Coronary artery (tissue), 2 donors: ENCODE measurements around the gene PKD2L1.

Experiments used
- DNase-seq: peaks from one replicate; pipeline ENCODE4 v3.0.0-alpha.2; 2017; ENCODE audit warnings: low spot score
- H3K27ac ChIP-seq, 2 donors: fragments of 200-600 bp; sonication (generic); one replicate each; pipeline ENCODE4 v1.5.1; 2016 to 2019
- H3K4me3 ChIP-seq: fragments of 200-600 bp; sonication (generic); 2 replicates; pipeline ENCODE4 v1.5.1; 2016; ENCODE audit warnings: mild to moderate bottlenecking, moderate library complexity
- TF ChIP-seq, protein P1 (sequence below): fragments of 200-600 bp; sonication (generic); IDR thresholded peaks from one replicate; pipeline ENCODE4 v1.5.1; 2019; ENCODE audit warnings: antibody characterized with exemption

The PKD2L1 gene

DNA sequence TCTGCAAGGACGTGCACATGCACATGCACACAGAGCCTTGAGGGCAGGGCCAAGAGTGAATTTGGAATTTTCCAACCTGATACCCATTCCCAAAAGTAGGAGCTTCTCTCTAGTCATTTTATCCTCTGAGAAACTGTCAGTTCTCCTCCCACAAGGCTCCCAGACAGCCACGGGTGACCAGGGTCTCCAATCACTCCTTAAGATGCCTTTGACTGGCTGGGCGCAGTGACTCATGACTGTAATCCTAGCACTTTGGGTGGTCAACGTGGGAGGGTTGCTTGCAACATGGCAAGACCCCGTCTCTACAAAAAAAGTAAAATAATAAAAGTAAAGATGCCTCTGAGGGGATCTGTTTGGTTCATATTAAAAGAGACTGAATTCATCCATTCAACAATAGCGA lies 30.2 kb upstream of the PKD2L1 start:
- Histone ChIP-seq H3K27ac (no peak overlapping the region), H3K4me3 (no peak overlapping the region)
- TF ChIP-seq, protein P1, sequence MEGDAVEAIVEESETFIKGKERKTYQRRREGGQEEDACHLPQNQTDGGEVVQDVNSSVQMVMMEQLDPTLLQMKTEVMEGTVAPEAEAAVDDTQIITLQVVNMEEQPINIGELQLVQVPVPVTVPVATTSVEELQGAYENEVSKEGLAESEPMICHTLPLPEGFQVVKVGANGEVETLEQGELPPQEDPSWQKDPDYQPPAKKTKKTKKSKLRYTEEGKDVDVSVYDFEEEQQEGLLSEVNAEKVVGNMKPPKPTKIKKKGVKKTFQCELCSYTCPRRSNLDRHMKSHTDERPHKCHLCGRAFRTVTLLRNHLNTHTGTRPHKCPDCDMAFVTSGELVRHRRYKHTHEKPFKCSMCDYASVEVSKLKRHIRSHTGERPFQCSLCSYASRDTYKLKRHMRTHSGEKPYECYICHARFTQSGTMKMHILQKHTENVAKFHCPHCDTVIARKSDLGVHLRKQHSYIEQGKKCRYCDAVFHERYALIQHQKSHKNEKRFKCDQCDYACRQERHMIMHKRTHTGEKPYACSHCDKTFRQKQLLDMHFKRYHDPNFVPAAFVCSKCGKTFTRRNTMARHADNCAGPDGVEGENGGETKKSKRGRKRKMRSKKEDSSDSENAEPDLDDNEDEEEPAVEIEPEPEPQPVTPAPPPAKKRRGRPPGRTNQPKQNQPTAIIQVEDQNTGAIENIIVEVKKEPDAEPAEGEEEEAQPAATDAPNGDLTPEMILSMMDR: no peak
- DNase-seq: no peak

DNA sequence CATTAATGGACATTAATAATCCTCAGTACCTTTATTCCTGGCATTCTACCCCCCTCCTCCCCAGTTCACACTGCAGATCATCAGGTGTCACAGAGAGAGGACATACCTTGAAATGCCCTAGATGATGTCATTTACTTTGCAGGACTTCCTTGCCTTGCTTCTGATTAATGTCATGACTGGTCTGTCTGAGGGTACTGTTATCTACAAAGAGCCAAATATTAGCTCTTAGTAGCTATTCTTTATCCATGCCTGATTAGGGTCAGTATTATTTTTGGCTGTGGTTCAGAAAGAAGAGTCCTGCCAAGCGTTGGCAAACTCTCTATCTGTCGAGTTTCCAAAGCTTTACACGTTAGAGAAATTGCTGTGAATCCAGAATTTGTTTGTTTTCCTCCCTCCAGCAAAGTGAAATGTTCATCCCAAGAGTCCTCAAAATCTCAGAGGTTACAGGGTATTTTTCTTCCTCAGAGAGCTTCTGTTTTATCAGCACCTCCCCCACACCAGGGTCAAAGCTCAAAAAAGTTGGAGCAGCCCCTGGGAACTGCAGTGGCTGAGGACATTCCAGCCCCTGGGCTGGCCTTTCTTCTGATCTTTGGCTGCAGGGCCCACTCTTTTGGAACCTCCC lies 29.6 kb upstream of the PKD2L1 start:
- H3K4me3 ChIP-seq: no peak overlapping the region
- TF ChIP-seq, protein P1: no peak
- no peak overlapping the region for H3K27ac ChIP-seq

DNA sequence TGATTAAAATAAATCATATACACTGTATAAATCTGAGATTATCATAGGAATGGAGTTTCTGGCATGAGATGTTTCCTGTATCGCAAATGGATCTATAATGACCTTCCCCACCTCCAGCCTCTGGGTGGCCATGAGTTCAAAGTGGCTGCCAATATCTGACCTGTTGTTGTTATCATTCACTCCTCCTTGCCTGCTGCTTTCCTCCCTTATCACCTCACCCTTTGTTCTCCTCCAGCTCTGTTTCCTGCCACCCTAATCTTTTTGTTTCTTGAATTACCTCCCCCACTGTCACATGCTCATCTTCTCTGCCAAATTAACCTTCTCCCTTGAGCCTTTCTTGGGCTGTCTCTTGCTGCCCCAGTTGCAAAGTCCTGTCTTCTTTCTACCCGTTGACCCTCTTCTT lies 29.0 kb upstream of the PKD2L1 start:
- H3K4me3 ChIP-seq: no peak overlapping the region
- no peak for DNase-seq
- H3K27ac ChIP-seq: no peak overlapping the region
- TF ChIP-seq, protein P1: no peak

More for the DNA sequence above, 29.6 kb upstream of the PKD2L1 start:
- DNase-seq: no peak

DNA sequence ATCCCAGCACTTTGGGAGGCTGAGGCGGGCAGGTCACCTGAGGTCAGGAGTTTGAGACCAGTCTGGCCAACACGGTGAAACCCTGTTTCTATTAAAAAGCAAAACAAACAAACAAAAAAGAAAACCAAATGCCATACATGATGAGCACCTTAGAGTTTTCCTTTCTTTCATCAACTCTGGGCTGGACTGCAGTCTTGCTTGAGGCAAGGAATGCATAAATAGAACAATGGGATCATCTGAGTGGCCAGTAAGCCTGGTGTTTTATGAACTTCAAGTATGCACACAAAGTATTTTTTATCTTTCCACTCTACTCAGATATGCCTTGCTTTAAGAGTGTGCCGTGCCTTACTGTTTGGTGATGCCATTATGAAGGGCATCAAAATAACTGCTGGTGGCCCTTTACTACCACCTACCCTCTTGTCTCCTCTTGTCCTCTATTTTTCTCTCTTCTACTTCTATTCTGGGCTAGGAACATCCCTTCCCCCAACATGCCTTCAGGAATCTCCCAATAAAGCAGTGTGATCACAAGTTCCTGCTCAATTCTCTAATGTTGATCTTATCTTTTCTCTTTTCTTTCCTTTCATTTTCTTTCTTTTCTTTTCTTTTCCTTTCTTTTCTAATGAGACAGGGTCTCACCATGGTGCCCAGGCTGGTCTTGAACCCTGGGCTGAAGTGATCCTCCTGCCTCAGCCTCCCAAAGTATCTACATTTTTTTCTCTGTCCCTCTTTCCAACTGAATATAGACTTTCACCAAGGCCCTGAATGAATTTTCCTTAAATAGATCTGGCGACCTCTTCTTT lies 27.2 kb upstream of the PKD2L1 start:
- no peak for DNase-seq
- Histone ChIP-seq H3K27ac (no peak overlapping the region), H3K4me3 (no peak overlapping the region)
- TF ChIP-seq, protein P1: no peak

DNA sequence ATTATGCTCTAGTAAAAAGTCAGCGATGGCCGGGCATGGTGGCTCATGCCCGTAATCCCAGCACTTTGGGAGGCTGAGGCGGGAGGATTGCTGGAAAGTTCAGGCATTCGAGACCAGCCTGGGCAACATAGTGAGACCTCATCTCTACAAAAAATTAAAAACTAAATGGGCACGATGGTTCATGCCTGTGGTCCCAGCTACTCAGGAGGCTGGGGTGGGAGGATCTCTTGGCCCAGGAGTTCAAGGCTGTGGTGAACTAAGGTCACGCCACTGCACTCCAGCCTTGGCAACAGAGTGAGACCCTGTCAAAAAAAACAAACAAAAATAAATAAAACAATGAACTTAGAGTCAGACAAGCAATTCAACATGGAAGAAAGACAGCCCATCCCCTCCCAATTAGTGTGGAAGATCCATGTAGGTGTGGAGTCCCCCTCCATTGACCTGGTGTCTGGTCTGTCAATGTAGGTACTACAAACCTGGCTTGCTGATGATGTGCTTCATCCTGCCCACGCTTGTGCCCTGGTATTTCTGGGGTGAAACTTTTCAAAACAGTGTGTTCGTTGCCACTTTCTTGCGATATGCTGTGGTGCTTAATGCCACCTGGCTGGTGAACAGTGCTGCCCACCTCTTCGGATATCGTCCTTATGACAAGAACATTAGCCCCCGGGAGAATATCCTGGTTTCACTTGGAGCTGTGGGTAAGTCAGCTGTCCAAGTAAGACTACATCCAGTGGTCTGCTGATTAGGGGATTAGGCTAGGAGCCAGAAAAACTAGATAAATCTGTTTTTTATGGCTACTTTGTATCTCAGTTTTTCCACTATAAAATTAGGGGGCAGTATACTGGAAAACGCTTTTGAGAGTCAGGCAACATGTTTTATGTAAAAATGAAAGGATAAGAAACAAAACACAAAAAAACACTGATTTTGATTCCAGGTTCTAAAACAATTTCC lies 26.3 kb upstream of the PKD2L1 start:
- DNase-seq: no peak
- H3K4me3 ChIP-seq: no peak overlapping the region
- no peak overlapping the region for H3K27ac ChIP-seq
- TF ChIP-seq, protein P1: no peak

DNA sequence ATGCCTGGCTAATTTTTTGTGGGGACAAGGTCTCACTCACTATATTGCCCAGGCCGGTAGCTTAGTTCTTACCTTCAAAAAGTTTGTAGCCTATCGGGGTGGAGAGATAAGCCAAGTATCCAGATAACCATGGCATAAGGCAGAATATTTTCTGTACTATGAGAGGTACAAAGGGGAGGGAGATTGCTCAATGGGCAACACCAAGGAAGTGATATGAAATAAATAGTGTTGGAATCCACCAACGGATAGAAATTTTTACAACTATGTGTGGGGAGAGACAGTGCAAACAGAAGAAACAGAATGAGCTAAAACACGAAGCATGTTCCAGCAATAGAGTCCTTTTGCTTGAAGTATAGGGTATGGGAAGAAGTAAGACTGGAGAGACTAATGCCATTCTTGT lies 25.1 kb upstream of the PKD2L1 start:
- TF ChIP-seq, protein P1: no peak
- no peak for DNase-seq
- Histone ChIP-seq H3K27ac (no peak overlapping the region), H3K4me3 (no peak overlapping the region)
